GM19468 (cell line): ENCODE measurements around the gene ERMARD.

Source experiments
- ATAC-seq: cut with Tn5 transposase; IDR thresholded peaks from one replicate; pipeline ENCODE4 v1.9.1; 2021; ENCODE audit warnings: mild to moderate bottlenecking, moderate library complexity, moderate number of reproducible peaks; ENCODE audit not compliant: unreplicated experiment; ENCODE audit errors: extremely low read depth

Gene ERMARD

GRCh38 chr6:169780571-169781091 lies 29.2 kb downstream of the ERMARD start:
- ATAC-seq = no peak

GRCh38 chr6:169782966-169783365 lies 31.5 kb downstream of the ERMARD start:
- no peak for ATAC-seq

DNA sequence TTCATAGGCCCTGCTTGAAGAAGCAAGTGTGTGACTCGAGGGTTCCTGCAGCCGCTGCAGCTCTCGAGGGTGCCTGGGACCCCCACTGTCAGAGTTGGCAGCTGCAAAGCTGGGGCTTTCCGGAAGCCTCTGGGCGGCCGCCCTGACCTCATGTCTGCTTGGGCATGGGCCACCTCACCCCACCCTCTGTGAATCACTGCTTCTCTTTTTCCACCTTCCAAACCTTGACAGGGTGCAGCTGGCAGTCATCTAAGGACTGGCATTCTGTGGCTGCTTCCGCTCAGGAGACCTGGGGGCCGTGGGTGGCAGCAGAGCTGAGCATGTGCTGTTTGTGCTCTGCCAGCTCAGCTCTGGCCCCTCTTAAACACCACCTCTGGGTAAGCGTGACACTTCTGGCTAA lies 32.0 kb downstream of the ERMARD start:
- no peak for ATAC-seq

GRCh38 chr6:169783971-169784820 lies 32.8 kb downstream of the ERMARD start:
- no peak for ATAC-seq

GRCh38 chr6:169784821-169785340 lies 33.5 kb downstream of the ERMARD start:
- no peak for ATAC-seq

- ATAC-seq = no peak
Measured at GRCh38 chr6:169785566-169785965, 34.1 kb downstream of the ERMARD start.

DNA sequence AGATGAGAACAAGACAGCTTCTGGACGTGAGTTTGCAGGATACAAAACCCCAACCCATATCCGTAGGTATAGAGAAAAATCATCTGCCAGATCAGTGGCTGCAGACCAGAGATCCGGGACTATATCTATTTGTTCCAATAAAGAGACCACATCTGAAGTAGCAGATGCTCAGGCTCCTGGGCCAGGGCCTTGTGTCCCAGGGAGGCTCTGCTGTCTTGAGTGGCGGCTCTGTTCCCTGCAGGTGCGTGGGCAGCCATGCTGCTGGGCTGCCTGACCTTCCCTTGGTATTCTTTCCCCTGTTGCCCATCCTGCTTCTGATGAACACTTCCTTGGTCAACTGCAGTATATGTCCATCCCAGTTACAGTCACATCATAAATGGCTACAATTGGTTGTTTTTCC lies 34.9 kb downstream of the ERMARD start:
- no peak for ATAC-seq

GRCh38 chr6:169787797-169788196 lies 36.4 kb downstream of the ERMARD start:
- ATAC-seq = no peak

DNA sequence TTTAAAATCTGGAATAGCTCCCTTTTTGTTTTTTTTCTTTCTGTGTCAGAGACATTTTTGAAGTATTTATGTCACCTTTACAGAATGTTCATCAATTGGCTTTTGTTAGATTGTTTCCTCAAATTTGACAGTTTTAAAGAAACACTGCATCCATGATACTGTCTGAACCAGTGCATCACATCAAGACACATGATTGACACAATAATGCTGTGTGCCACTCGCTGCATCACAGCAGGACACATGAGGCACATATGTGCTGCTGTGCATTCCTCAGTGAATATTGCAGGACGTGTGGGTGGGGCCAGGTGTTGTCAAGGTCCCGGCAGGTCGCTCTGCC lies 37.4 kb downstream of the ERMARD start:
- ATAC-seq = no peak

DNA sequence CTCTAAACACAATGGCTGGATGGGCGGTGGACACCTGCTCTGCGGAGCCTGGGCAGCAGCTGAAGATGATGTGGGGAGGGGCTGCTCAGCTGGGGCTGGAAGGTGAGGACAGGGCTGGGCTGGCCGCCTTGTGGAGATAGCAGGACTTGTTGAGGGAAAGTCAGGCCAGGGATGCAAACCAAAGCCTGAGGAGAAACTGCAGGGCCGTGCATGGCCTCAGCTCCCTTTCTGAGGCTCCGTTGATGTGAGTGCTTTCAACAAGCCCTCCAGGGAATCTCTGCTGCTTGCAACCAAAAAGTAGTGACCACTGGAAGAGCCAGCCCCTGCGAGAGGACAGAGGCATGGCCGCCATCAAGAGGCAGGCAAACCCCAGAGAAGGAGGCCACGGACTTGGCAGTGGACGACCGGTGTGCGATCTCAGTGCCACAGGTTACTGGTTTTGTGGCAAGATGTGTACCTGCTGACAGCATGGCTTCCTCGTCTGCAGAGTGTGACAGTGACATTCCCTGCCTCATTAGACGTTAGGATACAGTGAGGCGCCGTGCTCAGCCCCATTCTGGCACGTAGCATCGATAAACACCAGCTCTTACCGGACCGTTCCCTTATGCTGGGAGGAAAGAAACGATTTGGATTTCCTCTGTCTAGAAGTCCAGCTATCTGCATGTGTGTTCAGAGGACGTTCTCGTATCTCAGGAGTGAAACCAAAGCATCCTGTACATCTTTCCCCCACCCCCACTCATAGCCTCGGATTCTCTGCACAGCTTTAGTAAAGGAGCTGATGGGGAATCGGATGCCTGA lies 37.9 kb downstream of the ERMARD start:
- ATAC-seq = no peak

GRCh38 chr6:169789944-169790927 lies 38.8 kb downstream of the ERMARD start:
- peak; percentile 83 for ATAC-seq

- ATAC-seq = no peak
Measured at GRCh38 chr6:169791721-169792131, 40.3 kb downstream of the ERMARD start.

DNA sequence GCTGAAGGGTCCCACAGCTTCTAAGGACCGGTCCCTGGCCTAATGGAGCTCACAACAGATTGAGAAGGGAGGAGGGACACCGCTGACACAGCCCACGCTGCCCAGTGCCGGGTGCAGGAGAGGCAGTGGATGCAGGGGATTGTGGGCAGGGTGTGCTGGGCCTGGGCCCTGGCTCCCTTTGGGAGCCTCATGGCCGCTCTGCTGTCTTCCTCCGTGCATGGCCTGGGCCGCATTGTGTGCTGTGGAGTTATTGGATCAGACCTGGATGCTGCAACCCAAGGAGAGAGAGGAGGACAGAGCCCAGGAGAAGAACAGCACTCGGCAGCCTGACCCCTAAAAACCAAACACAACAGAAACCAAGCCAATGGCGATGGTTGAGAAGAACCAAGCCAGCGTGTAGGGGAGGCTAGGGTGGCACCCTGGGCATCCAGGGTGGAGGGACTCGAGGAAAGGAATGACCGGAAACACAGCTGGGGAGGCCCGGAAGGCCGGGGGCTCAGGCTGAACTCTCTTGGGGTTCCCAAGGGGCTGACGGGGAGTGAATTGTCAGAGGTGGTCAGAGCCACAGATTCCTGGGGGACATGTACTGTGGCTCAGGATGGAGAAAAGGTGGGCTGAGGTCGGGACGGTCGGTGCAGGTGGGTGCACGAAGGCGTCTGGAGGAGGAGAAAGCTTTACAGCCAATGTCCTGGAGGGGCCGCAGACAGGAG lies 41.0 kb downstream of the ERMARD start:
- ATAC-seq = no peak

DNA sequence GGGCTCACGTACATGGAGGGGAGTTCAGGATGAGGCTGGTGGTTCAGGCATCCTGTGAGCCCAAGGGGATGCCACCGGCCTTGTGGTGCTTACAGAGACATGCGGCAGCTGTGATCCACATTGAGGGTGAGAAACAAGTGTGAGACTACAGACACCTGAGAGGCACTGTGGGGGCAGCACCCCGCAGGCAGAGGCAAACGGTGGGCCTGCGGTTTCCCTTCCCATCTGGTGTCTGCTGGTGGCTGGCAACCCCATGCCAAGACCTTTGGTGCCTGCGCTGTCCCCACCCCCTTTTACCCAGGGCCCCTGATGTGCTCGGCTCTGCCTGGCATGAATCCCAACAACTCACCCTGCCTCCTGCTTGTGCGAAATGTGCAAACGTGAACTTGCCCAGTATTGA lies 42.0 kb downstream of the ERMARD start:
- no peak for ATAC-seq

DNA sequence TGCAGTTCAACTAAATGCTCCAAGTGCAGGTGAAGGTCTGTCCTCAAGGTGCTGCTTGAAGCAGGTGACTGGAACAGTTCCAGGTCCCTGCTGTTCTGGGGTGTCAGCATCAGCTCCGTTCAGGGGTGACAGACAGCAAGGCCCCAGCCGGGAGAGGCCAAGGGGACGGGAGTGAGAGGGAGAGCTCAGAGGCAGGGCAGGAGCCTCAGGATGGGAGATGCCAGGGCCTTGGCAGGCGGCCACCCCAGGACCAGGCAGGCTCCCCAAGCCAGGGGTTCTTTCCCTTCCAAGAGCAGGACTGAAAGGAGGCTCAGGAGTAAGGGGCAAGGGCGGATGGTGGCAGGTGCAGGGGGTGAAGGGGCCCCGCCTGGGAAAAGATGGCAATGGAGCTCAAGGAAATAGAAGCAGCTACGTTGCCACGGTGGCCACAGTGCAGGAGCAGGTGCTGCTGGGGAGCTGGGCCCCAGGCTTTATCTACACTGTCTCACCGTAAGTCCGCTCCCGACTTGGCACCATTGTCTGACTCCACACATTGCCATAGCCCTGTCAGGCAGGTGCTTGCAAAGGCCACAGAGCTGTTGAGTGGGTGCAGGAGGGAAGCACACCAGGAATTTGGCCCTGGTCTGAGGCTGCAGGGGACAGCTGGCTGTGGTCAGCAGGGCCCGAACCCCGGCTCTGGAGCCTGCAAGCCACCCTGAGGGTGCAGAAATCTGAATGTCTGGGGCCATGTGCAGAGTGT lies 43.1 kb downstream of the ERMARD start:
- no peak for ATAC-seq

DNA sequence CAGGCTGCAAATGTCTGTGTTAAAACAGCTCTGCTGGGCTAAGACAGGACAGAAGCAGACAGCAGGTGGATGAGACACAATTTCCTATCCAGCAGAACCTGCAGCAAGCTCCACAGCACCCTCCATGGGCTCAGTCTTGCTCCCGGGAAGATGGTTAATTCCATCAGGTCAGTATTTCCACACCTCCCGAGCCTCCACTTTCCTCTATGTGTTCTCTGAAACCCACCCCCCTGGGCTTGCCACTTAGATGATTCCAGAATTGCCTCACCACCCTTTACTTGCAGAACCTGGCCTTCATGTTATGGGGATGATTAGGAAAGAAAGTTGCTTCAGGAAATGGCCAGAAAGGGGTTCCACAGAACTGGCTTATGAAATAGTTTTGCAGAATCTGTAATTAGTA lies 43.8 kb downstream of the ERMARD start:
- ATAC-seq = no peak

DNA sequence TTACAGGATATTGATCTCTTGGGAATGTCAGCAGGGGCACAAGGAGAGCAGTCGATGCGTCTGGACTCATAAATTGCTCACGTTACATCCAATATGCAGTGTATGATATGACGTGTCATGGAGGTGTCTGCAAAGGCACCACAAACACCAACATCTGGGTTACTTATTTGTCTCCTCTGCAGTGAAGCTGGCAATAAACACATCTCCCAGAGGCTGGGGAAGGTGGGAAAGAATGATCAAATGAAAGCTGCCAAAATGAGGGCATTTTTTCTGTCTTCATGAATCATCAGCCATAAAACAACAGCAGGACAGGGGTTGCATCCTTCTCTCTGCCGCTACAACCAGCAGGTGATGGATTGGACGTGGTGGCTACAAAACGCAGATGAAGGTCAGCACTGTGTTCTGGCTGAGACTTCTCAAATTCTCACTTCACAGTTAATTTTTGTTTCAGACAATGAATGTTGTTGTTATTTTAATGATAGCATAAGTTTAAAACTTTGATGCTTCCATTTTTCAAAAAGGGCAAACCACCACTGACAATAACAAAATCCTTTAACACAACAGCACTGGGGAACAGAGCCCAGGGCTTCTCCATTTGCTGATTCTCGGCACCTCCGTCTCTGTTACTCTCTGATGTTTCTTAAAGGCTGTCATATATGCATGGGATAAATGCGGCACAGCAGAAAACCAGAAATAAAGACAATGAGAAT lies 47.5 kb downstream of the ERMARD start:
- no peak for ATAC-seq

DNA sequence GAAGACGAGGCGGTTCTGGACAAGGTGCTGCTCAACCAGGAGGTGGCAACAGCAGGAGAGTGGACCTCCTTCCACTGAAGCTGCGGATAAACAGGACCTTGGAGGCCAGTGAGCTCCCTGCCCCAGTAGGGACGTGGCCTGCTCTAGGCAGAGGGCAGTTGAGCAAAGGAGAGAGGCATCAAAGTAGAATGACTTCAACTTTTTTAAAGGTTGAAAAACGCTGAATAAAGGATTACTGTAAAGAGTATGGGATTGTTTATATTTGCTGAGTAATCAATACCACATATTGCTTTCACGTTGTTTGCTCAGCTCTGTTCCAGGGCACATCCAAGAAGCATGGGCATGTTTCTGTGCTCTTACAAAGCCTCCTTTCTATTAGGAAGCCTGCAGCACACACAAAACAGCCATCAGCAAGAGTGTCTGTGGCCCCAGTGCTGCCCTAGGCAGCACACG lies 48.1 kb downstream of the ERMARD start:
- ATAC-seq = no peak
